HT1080 (cell line): Measurements from ENCODE around the gene ZNRF3. TPM values are rescaled to one million over a fixed set of nuclear protein-coding genes. Genes with fewer than 3 reads are reported as not detected.

Source experiments
- DNase-seq: peaks from one replicate; pipeline ENCODE4 v3.0.0-alpha.2; 2015; ENCODE audit warnings: low read depth
- total RNA-seq: library from RNA; depleted of rRNA; stranded (reverse); fragments of >200 nt; shearing (Covaris generic); gene quantifications from 2 replicates; pipeline ENCODE4 v1.2.3, GENCODE V29; 2014

ZNRF3 gene
- total RNA-seq, 1 experiment from 2014 or later = 9.1 TPM

GRCh38 chr22:28951530-28951929 is 68.2 kb downstream of the ZNRF3 start:
- no peak for DNase-seq

GRCh38 chr22:28951969-28952521 is 68.7 kb downstream of the ZNRF3 start:
- DNase-seq = no peak

GRCh38 chr22:28952857-28953256 is 69.5 kb downstream of the ZNRF3 start:
- no peak for DNase-seq

GRCh38 chr22:28953403-28953802 is 70.0 kb downstream of the ZNRF3 start:
- DNase-seq = no peak

- no peak for DNase-seq
These were observed 70.9 kb downstream of the ZNRF3 start for GRCh38 chr22:28953976-28954880.

- DNase-seq = peak; percentile 76
These were observed 72.4 kb downstream of the ZNRF3 start for GRCh38 chr22:28955817-28956216.

GRCh38 chr22:28956506-28956905 is 73.1 kb downstream of the ZNRF3 start:
- no peak for DNase-seq

GRCh38 chr22:28958611-28959010 is 75.2 kb downstream of the ZNRF3 start:
- DNase-seq = no peak

GRCh38 chr22:28962042-28962554 is 78.7 kb downstream of the ZNRF3 start:
- DNase-seq = no peak

GRCh38 chr22:28963362-28963761 is 80.0 kb downstream of the ZNRF3 start:
- DNase-seq = no peak

GRCh38 chr22:28967163-28967665 is 83.8 kb downstream of the ZNRF3 start:
- DNase-seq = no peak

- DNase-seq = no peak
These were observed 84.6 kb downstream of the ZNRF3 start for GRCh38 chr22:28967969-28968368.

- peak; percentile 33 for DNase-seq
These were observed 86.2 kb downstream of the ZNRF3 start for GRCh38 chr22:28969401-28970168.

- no peak for DNase-seq
These were observed 90.0 kb downstream of the ZNRF3 start for GRCh38 chr22:28973352-28973751.

GRCh38 chr22:28977060-28977459 is 93.7 kb downstream of the ZNRF3 start:
- no peak for DNase-seq

GRCh38 chr22:28977481-28977971 is 94.2 kb downstream of the ZNRF3 start:
- DNase-seq = peak; percentile 56

- DNase-seq = peak; percentile 58
These were observed 94.8 kb downstream of the ZNRF3 start for GRCh38 chr22:28978158-28978557.

- no peak for DNase-seq
These were observed 95.8 kb downstream of the ZNRF3 start for GRCh38 chr22:28978863-28979796.

GRCh38 chr22:28980326-28980725 is 97.0 kb downstream of the ZNRF3 start:
- DNase-seq = no peak

GRCh38 chr22:28981818-28982499 is 98.6 kb downstream of the ZNRF3 start:
- no peak for DNase-seq
